OCI-LY7 (cell line): ENCODE measurements around the gene ST8SIA4. TPM values are rescaled to one million over a fixed set of nuclear protein-coding genes. Genes with fewer than 3 reads are reported as not detected.
A peak's percentile ranks its signal among the peaks of the same experiment; 100 is the strongest.

ENCODE experiments used
- BruUV-seq: library from RNA; stranded (reverse); fragments of 400-500 nt; replicated peaks from 2 replicates; lab custom pipeline; 2021; lab: Mats Ljungman, UMichigan
- CTCF ChIA-PET: fragments of 300-600 bp; sonication (Branson Sonifier 250); formaldehyde crosslinking; loops from one replicate; lab custom pipeline; 2022; ENCODE audit warnings: antibody characterized with exemption; ENCODE audit not compliant: unreplicated experiment; lab: Charles Lee
- POLR2A ChIA-PET: fragments of 300-600 bp; sonication (Branson Sonifier 250); formaldehyde crosslinking; loops from one replicate; lab custom pipeline; 2022; ENCODE audit warnings: antibody characterized with exemption; lab: Charles Lee
- DNase-seq: peaks from one replicate; pipeline ENCODE4 v3.0.0-alpha.2; 2015; ENCODE audit warnings: low spot score
- H2AFZ ChIP-seq: fragments of 200-600 bp; sonication (generic), shearing (Covaris generic); 2 replicates; pipeline ENCODE4 v1.6.1; 2014; ENCODE audit warnings: mild to moderate bottlenecking, antibody characterized with exemption, low read length, moderate library complexity
- H3K27ac ChIP-seq: fragments of 200-600 bp; sonication (generic); 2 replicates; pipeline ENCODE4 v1.5.1; 2014; ENCODE audit warnings: mixed run types, low read depth, mild to moderate bottlenecking, moderate library complexity, low read length, inconsistent platforms; ENCODE audit not compliant: poor library complexity, severe bottlenecking
- H3K36me3 ChIP-seq: fragments of 200-600 bp; sonication (generic); 2 replicates; pipeline ENCODE4 v1.6.1; 2014; ENCODE audit warnings: mild to moderate bottlenecking, antibody characterized with exemption, low read length, moderate library complexity, mixed read lengths; ENCODE audit not compliant: insufficient read depth
- H3K4me1 ChIP-seq: fragments of 200-600 bp; sonication (generic); 2 replicates; pipeline ENCODE4 v1.5.1; 2014; ENCODE audit warnings: mild to moderate bottlenecking, low read length; ENCODE audit not compliant: insufficient read depth, poor library complexity, severe bottlenecking
- H3K4me2 ChIP-seq: fragments of 200-600 bp; sonication (generic); 2 replicates; pipeline ENCODE4 v1.6.1; 2014; ENCODE audit warnings: mild to moderate bottlenecking, low read length
- H3K4me3 ChIP-seq: fragments of 200-600 bp; sonication (generic); 2 replicates; pipeline ENCODE4 v1.5.1; 2014; ENCODE audit warnings: mild to moderate bottlenecking, low read depth, low read length; ENCODE audit not compliant: poor library complexity, severe bottlenecking
- H3K79me2 ChIP-seq: fragments of 200-600 bp; sonication (generic); 2 replicates; pipeline ENCODE4 v1.6.1; 2016; ENCODE audit warnings: low read depth, mild to moderate bottlenecking, low read length, moderate library complexity, mixed read lengths; ENCODE audit not compliant: insufficient read depth
- H3K9me2 ChIP-seq: fragments of 200-600 bp; sonication (generic); 2 replicates; pipeline ENCODE4 v1.6.1; 2016; ENCODE audit warnings: mild to moderate bottlenecking, low read length, mixed read lengths; ENCODE audit not compliant: insufficient read depth
- H3K9me3 ChIP-seq: fragments of 200-600 bp; sonication (generic); 2 replicates; pipeline ENCODE4 v1.6.1; 2014; ENCODE audit warnings: mild to moderate bottlenecking, mixed run types, low read length, mixed read lengths
- H4K20me1 ChIP-seq: fragments of 200-600 bp; sonication (generic); 2 replicates; pipeline ENCODE4 v1.6.1; 2014; ENCODE audit warnings: mild to moderate bottlenecking, antibody characterized with exemption, low read length, moderate library complexity, mixed read lengths; ENCODE audit not compliant: insufficient read depth
- EZH2phosphoT487 ChIP-seq: fragments of 200-600 bp; sonication (generic); IDR thresholded peaks from 2 replicates; pipeline ENCODE4 v1.6.1; 2018; ENCODE audit warnings: low read depth, borderline replicate concordance, mild to moderate bottlenecking, mixed run types, antibody characterized with exemption, low read length, moderate library complexity, mixed read lengths
- intact Hi-C: fragments of 100-400 bp; cut with micrococcal nuclease; formaldehyde crosslinking; loops from one replicate; pipeline ENCODE4 v1.10.0; 2022; ENCODE audit not compliant: unreplicated experiment
- total RNA-seq, 2 experiments: library from RNA; depleted of rRNA in 1 of 2; stranded (reverse); fragments of >200 nt in 1 of 2; shearing (Covaris generic) in 1 of 2; gene quantifications; 2 replicates each; pipeline ENCODE4 v1.2.3, GENCODE V29; 2014 to 2022
- TF ChIP-seq, protein P1 (sequence below): fragments of 200-600 bp; sonication (generic); conservative IDR thresholded peaks from 2 replicates; pipeline ENCODE4 v1.5.1; 2014; ENCODE audit warnings: mild to moderate bottlenecking, antibody characterized with exemption, low read length, moderate library complexity, mixed read lengths

Gene ST8SIA4
- total RNA-seq, 2 experiments from 2014 or later, result 10.2 to 40.3 TPM

DNA sequence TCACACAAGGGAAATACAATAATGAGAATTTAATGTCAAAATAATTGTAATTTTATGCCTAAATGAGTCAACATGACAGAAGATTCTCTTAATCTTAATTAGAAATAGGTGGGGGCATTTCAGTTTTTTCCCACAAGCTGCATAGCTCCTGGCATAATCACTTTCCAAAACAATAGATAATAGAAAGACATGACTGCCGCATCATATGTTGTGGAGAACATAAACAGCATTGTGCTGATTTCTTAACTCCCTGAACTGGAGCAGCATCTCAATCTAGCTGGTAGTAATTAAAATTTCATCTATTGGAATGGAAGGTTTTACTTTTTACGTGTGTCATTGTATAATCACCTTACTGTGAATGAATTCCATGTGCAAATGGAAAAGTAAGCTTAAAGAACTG lies 112.1 kb downstream of the ST8SIA4 start:
- H3K27ac ChIP-seq, result peak overlapping the region; percentile 58
- no peaks in the 10 kb centered on the region for H3K9me2 ChIP-seq
- TF ChIP-seq, protein P1, sequence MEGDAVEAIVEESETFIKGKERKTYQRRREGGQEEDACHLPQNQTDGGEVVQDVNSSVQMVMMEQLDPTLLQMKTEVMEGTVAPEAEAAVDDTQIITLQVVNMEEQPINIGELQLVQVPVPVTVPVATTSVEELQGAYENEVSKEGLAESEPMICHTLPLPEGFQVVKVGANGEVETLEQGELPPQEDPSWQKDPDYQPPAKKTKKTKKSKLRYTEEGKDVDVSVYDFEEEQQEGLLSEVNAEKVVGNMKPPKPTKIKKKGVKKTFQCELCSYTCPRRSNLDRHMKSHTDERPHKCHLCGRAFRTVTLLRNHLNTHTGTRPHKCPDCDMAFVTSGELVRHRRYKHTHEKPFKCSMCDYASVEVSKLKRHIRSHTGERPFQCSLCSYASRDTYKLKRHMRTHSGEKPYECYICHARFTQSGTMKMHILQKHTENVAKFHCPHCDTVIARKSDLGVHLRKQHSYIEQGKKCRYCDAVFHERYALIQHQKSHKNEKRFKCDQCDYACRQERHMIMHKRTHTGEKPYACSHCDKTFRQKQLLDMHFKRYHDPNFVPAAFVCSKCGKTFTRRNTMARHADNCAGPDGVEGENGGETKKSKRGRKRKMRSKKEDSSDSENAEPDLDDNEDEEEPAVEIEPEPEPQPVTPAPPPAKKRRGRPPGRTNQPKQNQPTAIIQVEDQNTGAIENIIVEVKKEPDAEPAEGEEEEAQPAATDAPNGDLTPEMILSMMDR, result no peak
- TF ChIP-seq EZH2phosphoT487, result no peak
- no peaks in the 10 kb centered on the region for H4K20me1 ChIP-seq
- peaks cover 42% of the 10 kb centered on the region; the same call in 1 of the 2 replicates for H3K9me3 ChIP-seq
- POLR2A ChIA-PET, result interaction anchor here (0.5 to 6.5 kb wide), 14 partner anchors 10 to 208 kb away, joined by 3 to 128 read pairs (median 6); partner anchors contain the start of gene ST8SIA4
- H3K36me3 ChIP-seq, result peaks cover 25% of the 10 kb centered on the region; the same call in 1 of the 2 replicates
- peak overlapping the region; percentile 90; the same call in 1 of the 2 replicates for H2AFZ ChIP-seq
- peak overlapping the region; percentile 35 for H3K4me3 ChIP-seq
- CTCF ChIA-PET, result no interaction called here
- no TSS peak for BruUV-seq
- peaks cover 49% of the 10 kb centered on the region for H3K4me1 ChIP-seq
- H3K4me2 ChIP-seq, result peak overlapping the region; percentile 54
- DNase-seq, result no peak
- no peaks in the 10 kb centered on the region for H3K79me2 ChIP-seq
- intact Hi-C loops, result loop anchor here (2.0 kb wide), 1 partner anchor 62 kb away; no protein-coding TSS in a partner anchor

DNA sequence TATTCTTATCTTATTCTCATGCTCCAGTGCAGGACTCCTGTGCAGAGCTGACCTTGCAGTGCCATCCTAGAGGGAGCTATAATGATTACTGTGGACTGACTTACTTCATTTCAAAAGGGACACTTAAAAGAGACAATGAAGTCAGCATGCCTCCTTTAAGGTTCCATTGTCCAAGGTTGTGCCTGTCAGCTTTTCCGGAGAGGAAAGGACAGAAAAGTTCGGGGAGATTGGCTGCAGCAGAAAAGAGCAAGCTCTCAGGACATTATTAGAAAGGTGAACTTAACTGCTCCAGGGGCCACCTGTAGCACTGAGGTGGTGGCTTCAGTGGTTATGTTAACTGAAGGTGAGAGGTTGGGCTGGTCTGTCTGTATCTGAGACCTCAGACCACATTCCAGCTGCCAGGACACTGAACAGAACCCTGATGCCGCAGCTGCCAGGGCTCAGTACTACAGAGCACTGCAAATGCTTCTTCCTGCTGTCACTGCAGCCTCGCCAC lies 112.9 kb downstream of the ST8SIA4 start:
- intact Hi-C loops, result loop anchor here (2.0 kb wide), 1 partner anchor 63 kb away; no protein-coding TSS in a partner anchor
- H3K9me3 ChIP-seq, result peaks cover 37% of the 10 kb centered on the region; the same call in 1 of the 2 replicates
- DNase-seq, result peak; percentile 74
- peaks cover 25% of the 10 kb centered on the region; the same call in 1 of the 2 replicates for H3K36me3 ChIP-seq
- peak overlapping the region; percentile 90 for H2AFZ ChIP-seq
- CTCF ChIA-PET, result interaction anchor here (0.8 to 1.2 kb wide), 2 partner anchors 107 to 111 kb away, joined by 3 to 5 read pairs; no protein-coding TSS in a partner anchor
- no peaks in the 10 kb centered on the region for H3K79me2 ChIP-seq
- peaks cover 49% of the 10 kb centered on the region for H3K4me1 ChIP-seq
- H4K20me1 ChIP-seq, result no peaks in the 10 kb centered on the region
- no peak for TF ChIP-seq EZH2phosphoT487
- TF ChIP-seq, protein P1, result peak; percentile 80
- peak overlapping the region; percentile 35 for H3K4me3 ChIP-seq
- POLR2A ChIA-PET, result interaction anchor here (0.6 to 6.5 kb wide), 15 partner anchors 9 to 109 kb away, joined by 3 to 128 read pairs (median 6); partner anchors contain the start of gene ST8SIA4
- no peaks in the 10 kb centered on the region for H3K9me2 ChIP-seq
- peak overlapping the region; percentile 54 for H3K4me2 ChIP-seq
- H3K27ac ChIP-seq, result peak overlapping the region; percentile 58
- BruUV-seq, result no TSS peak
